HepG2 (cell line): Measurements from ENCODE around the gene DHRS12. TPM values are rescaled to one million over a fixed set of nuclear protein-coding genes. Genes with fewer than 3 reads are reported as not detected.

Experiments used
- ATAC-seq: fragments of 200-7000 bp; cut with Tn5 transposase; 3 replicates; pipeline ENCODE4 v1.9.1; 2020; ENCODE audit warnings: mild to moderate bottlenecking, moderate library complexity
- BruUV-seq: library from RNA; stranded (reverse); fragments of 400-500 nt; replicated peaks from 2 replicates; lab custom pipeline; 2021; lab: Mats Ljungman, UMichigan
- CTCF ChIA-PET: fragments of 300-600 bp; formaldehyde crosslinking; extraction: SDS; loops from one replicate; lab custom pipeline; 2021; ENCODE audit warnings: low total read pairs, inconsistent platforms, low intra/inter-chr PET ratio; lab: Yijun Ruan, JAX
- POLR2A ChIA-PET: fragments of 350-600 bp; sonication (Branson Sonifier 250); formaldehyde crosslinking; loops from one replicate; lab custom pipeline; 2020; ENCODE audit warnings: antibody characterized with exemption, inconsistent platforms; lab: Yijun Ruan, JAX
- DNase-seq: peaks from one replicate; pipeline ENCODE4 v3.0.0-alpha.2; 2015; ENCODE audit warnings: low spot score
- FAIRE-seq: peaks from 3 replicates; lab custom pipeline; 2011; peaks lifted over from hg19 to GRCh38; lab: Jason Lieb, UNC
- H2AFZ ChIP-seq: one replicate; pipeline ENCODE4 v1.6.1; 2011; ENCODE audit warnings: low read length, inconsistent platforms
- H3K27ac ChIP-seq: fragments of 300-600 bp; 3 replicates; pipeline ENCODE4 v1.8.0; 2011; ENCODE audit warnings: mixed run types, mild to moderate bottlenecking, mixed read lengths, low read length, inconsistent platforms; ENCODE audit not compliant: insufficient read depth; ENCODE audit errors: extremely low read length
- H3K27me3 ChIP-seq, 2 experiments: fragments of 200-600 bp in 1 of 2; 2 replicates in 1 of 2; 3 replicates in 1 of 2; pipeline versions ENCODE4 v1.6.0 to v1.8.0; 2011; ENCODE audit warnings: low read length in 2 of 2, mild to moderate bottlenecking in 2 of 2, moderate library complexity in 2 of 2, inconsistent platforms in 1 of 2; ENCODE audit not compliant: insufficient read depth in 2 of 2, control insufficient read depth in 1 of 2
- H3K36me3 ChIP-seq, 2 experiments: fragments of 200-600 bp in 1 of 2; replicated peaks in 1 of 2; 2 replicates in 1 of 2; 3 replicates in 1 of 2; pipeline versions ENCODE4 v1.5.1 to v1.8.0; 2011; ENCODE audit warnings: low read length in 2 of 2, inconsistent platforms in 1 of 2; ENCODE audit not compliant: insufficient read depth in 2 of 2, control insufficient read depth in 1 of 2
- H3K4me1 ChIP-seq: 2 replicates; pipeline ENCODE4 v1.5.1; 2012; ENCODE audit warnings: low read length, inconsistent platforms; ENCODE audit not compliant: insufficient read depth
- H3K4me2 ChIP-seq: 2 replicates; pipeline ENCODE4 v1.6.0; 2011; ENCODE audit warnings: low read depth, low read length, inconsistent platforms
- H3K4me3 ChIP-seq, 3 experiments: fragments of 200-600 bp in 1 of 3; sonication (generic), shearing (Covaris generic) in 1 of 3; replicated peaks in 1 of 3; 2 replicates each; pipeline ENCODE4 v1.5.1; 2011 to 2016; ENCODE audit warnings: low read length in 3 of 3, inconsistent platforms in 2 of 3, low read depth in 2 of 3, mild to moderate bottlenecking in 2 of 3, control low read depth in 1 of 3, mixed read lengths in 1 of 3; ENCODE audit not compliant: insufficient read depth in 1 of 3
- H3K79me2 ChIP-seq: one replicate; pipeline ENCODE4 v1.6.1; 2011; ENCODE audit warnings: low read length, inconsistent platforms; ENCODE audit not compliant: insufficient read depth
- H3K9ac ChIP-seq: 2 replicates; pipeline ENCODE4 v1.6.0; 2011; ENCODE audit warnings: mild to moderate bottlenecking, low read depth, low read length, inconsistent platforms; ENCODE audit not compliant: insufficient read depth
- H3K9me3 ChIP-seq: 2 replicates; pipeline ENCODE4 v1.5.1; 2012; ENCODE audit warnings: mild to moderate bottlenecking, low read length
- H4K20me1 ChIP-seq: 2 replicates; pipeline ENCODE4 v1.6.0; 2011; ENCODE audit warnings: inconsistent platforms, mild to moderate bottlenecking, low read length, moderate library complexity; ENCODE audit not compliant: insufficient read depth
- ARHGAP35 ChIP-seq: sonication (generic); formaldehyde crosslinking; IDR thresholded peaks from 2 replicates; pipeline ENCODE4 v1.9.0; 2022; ENCODE audit warnings: mild to moderate bottlenecking, inconsistent platforms, moderate library complexity, missing genetic modification reagents, borderline replicate concordance
- GATAD2A ChIP-seq: IDR thresholded peaks from 2 replicates; pipeline ENCODE4 v1.6.1; 2016
- MTA1 ChIP-seq: sonication (generic); formaldehyde crosslinking; IDR thresholded peaks from 2 replicates; pipeline ENCODE4 v1.4.0; 2020; ENCODE audit warnings: missing genetic modification reagents, mild to moderate bottlenecking, borderline replicate concordance
- NRL ChIP-seq: sonication (generic); formaldehyde crosslinking; IDR thresholded peaks from 2 replicates; pipeline ENCODE4 v1.5.0; 2020; ENCODE audit warnings: missing genetic modification reagents, mild to moderate bottlenecking, moderate library complexity, borderline replicate concordance
- SAP130 ChIP-seq: IDR thresholded peaks from 2 replicates; pipeline ENCODE4 v1.6.1; 2016; ENCODE audit warnings: low read depth
- SMAD9 ChIP-seq: sonication (generic); formaldehyde crosslinking; IDR thresholded peaks from 2 replicates; pipeline ENCODE4 v1.5.1; 2020; ENCODE audit warnings: mild to moderate bottlenecking, missing genetic modification reagents
- ZC3H13 ChIP-seq: sonication (generic); formaldehyde crosslinking; IDR thresholded peaks from 2 replicates; pipeline ENCODE4 v1.8.1; 2023; ENCODE audit warnings: mild to moderate bottlenecking, missing genetic modification reagents, moderate library complexity
- ZNF224 ChIP-seq: sonication (generic); formaldehyde crosslinking; IDR thresholded peaks from 2 replicates; pipeline ENCODE4 v1.5.0; 2020; ENCODE audit warnings: mild to moderate bottlenecking, missing genetic modification reagents
- ZNF230 ChIP-seq: sonication (generic); formaldehyde crosslinking; IDR thresholded peaks from 2 replicates; pipeline ENCODE4 v1.4.0; 2020; ENCODE audit warnings: mild to moderate bottlenecking, missing genetic modification reagents
- ZNF441 ChIP-seq: sonication (generic); formaldehyde crosslinking; IDR thresholded peaks from 2 replicates; pipeline ENCODE4 v1.7.0; 2021; ENCODE audit warnings: missing genetic modification reagents, borderline replicate concordance
- ZNF543 ChIP-seq: sonication (generic); formaldehyde crosslinking; IDR thresholded peaks from 2 replicates; pipeline ENCODE4 v1.4.0; 2020; ENCODE audit warnings: mild to moderate bottlenecking, missing genetic modification reagents
- ZNF558 ChIP-seq: sonication (generic); formaldehyde crosslinking; IDR thresholded peaks from 2 replicates; pipeline ENCODE4 v1.9.0; 2022; ENCODE audit warnings: mild to moderate bottlenecking, missing genetic modification reagents, borderline replicate concordance
- ZNF605 ChIP-seq: sonication (generic); formaldehyde crosslinking; IDR thresholded peaks from 2 replicates; pipeline ENCODE4 v1.8.0; 2022; ENCODE audit warnings: mild to moderate bottlenecking, missing genetic modification reagents
- ZSCAN22 ChIP-seq: sonication (generic); formaldehyde crosslinking; IDR thresholded peaks from 2 replicates; pipeline ENCODE4 v1.4.0; 2020; ENCODE audit warnings: mild to moderate bottlenecking, missing genetic modification reagents
- WGBS: methylation state at CpG from one replicate; pipeline ENCODE4 v1.1.6; 2017; ENCODE audit warnings: low lambda C conversion rate; 5-methylcytosine and 5-hydroxymethylcytosine counted together
- in situ Hi-C: cut with HindIII; loops from 2 replicates; pipeline ENCODE4 v1.10.0; 2017; ENCODE audit warnings: low pct_unique_long_range_greater_than_20kb; ENCODE audit not compliant: extremely low pct_ligation_motif_present
- intact Hi-C: fragments of 100-400 bp; cut with micrococcal nuclease; formaldehyde crosslinking; loops from one replicate; pipeline ENCODE4 v1.10.0; 2022; ENCODE audit not compliant: unreplicated experiment
- polyA plus RNA-seq, 8 experiments: library from polyadenylated mRNA; depleted of rRNA in 3 of 8; stranded (reverse) in 7 of 8; unstranded in 1 of 8; fragments of >200 nt; fragmentation: Illumina TruSeq in 4 of 8; extraction: Trizol in 4 of 8; gene quantifications; 2 replicates each; pipeline versions ENCODE4 v1.2.1 to v1.2.3, GENCODE V29; 2011 to 2016; ENCODE audit warnings: low read depth in 4 of 8, missing spikeins in 1 of 8, mixed read lengths in 1 of 8; ENCODE audit not compliant: insufficient read depth in 1 of 8
- total RNA-seq, 5 experiments: library from RNA; depleted of rRNA; stranded (reverse); fragments of >200 nt; fragmentation: Illumina TruSeq; extraction: Trizol; gene quantifications; 2 replicates each; pipeline ENCODE4 v1.2.3, GENCODE V29; 2016; ENCODE audit warnings: low read depth in 1 of 5
- TF ChIP-seq, protein P1 (sequence below): sonication (generic); formaldehyde crosslinking; IDR thresholded peaks from 2 replicates; pipeline ENCODE4 v1.5.0; 2020; ENCODE audit warnings: missing genetic modification reagents

Gene DHRS12
- total and polyA plus RNA-seq, 2 of the 13 experiments (the other 11 are each of a cell fraction or from before 2014, with no cell fraction given): 7.2 to 8.4 TPM

DNA sequence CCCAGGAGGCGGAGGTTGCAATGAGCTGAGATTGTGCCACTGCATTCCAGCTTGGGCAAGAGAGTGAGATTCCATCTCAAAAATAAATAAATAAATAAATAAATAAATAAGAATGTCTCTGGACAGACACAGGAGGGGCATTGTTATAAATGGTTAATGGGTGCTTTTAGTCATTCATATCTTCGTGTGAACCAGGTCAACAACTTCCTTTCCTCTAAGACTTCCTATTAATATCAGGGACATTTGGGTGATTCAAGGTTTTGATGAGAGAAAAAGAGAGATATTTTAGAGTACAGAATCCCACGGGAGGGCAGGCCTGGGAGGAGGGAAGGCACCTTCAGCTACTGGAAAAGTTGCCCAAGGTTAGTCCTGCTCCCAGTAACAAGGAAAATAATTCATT, 23.9 kb downstream of the DHRS12 start:
- H3K4me1 ChIP-seq: peaks cover 19% of the 10 kb centered on the region
- H3K4me3 ChIP-seq: no peak overlapping the region
- DNase-seq (no peak), FAIRE-seq (no peak), ATAC-seq (no peak)
- no peak overlapping the region for H3K4me2 ChIP-seq
- CTCF ChIA-PET: no interaction called here
- POLR2A ChIA-PET: no interaction called here
- H3K36me3 ChIP-seq: no peaks in the 10 kb centered on the region
- no peaks in the 10 kb centered on the region for H3K79me2 ChIP-seq
- in situ Hi-C loops: no loop called here
- no peaks in the 10 kb centered on the region for H4K20me1 ChIP-seq
- no peak overlapping the region for H3K9ac ChIP-seq
- no peak overlapping the region for H3K27ac ChIP-seq
- intact Hi-C loops: loop anchor here (5.0 kb wide), 1 partner anchor 343 kb away; no protein-coding TSS in a partner anchor
- H3K9me3 ChIP-seq: no peaks in the 10 kb centered on the region
- no TSS peak for BruUV-seq
- no peak overlapping the region for H2AFZ ChIP-seq
- no peaks in the 10 kb centered on the region for H3K27me3 ChIP-seq
- 85% methylated on average over 3 of the region's 3 CpGs for WGBS
- no peak for TF ChIP-seq ZNF543
- TF ChIP-seq SAP130: no peak
- TF ChIP-seq ARHGAP35 (CRISPR knock-in tag): no peak
- TF ChIP-seq NRL: no peak
- no peak for TF ChIP-seq ZNF605 (CRISPR knock-in tag)

DNA sequence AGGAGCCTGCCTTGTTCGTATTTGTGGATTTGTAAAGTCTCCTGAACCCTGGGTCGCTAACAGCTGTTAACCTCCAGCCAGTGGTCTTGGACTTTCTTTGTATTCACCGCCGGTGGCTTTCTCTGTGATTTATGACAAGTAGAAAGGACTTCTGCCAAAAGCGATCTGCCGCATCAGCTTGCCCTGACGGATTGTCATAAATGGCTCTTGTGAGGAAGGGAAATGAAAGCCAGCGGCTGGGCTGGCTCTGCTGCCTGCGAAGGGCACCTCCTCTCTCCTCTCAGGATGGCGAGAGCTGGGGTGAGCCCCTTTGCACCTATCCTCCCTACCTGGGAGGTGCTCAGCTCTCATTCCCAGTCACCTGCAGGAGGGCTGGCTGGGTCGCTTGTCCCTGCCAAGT, 25.6 kb downstream of the DHRS12 start:
- ATAC-seq (no peak), FAIRE-seq (no peak), DNase-seq (no peak)
- BruUV-seq: no TSS peak
- no peak overlapping the region for H3K4me3 ChIP-seq
- H4K20me1 ChIP-seq: no peaks in the 10 kb centered on the region
- no peak overlapping the region for H3K9ac ChIP-seq
- ChIA-PET POLR2A (interaction anchor here (1.2 kb wide), 1 partner anchor 325 kb away, joined by 3 read pairs; no protein-coding TSS in a partner anchor), CTCF (no interaction called here)
- no peaks in the 10 kb centered on the region for H3K79me2 ChIP-seq
- no peaks in the 10 kb centered on the region for H3K9me3 ChIP-seq
- intact Hi-C loops: no loop called here
- H3K4me2 ChIP-seq: no peak overlapping the region
- in situ Hi-C loops: no loop called here
- no peaks in the 10 kb centered on the region for H3K27me3 ChIP-seq
- TF ChIP-seq ZNF224 (CRISPR knock-in tag): no peak
- no peak for TF ChIP-seq ZNF441 (CRISPR knock-in tag)
- TF ChIP-seq ZNF558: no peak
- TF ChIP-seq, protein P1, sequence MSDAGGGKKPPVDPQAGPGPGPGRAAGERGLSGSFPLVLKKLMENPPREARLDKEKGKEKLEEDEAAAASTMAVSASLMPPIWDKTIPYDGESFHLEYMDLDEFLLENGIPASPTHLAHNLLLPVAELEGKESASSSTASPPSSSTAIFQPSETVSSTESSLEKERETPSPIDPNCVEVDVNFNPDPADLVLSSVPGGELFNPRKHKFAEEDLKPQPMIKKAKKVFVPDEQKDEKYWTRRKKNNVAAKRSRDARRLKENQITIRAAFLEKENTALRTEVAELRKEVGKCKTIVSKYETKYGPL: no peak
- TF ChIP-seq ZSCAN22 (CRISPR knock-in tag): no peak
- TF ChIP-seq ZC3H13 (CRISPR knock-in tag): no peak
- no peak for TF ChIP-seq MTA1 (CRISPR knock-in tag)
- TF ChIP-seq GATAD2A: no peak
- TF ChIP-seq SMAD9 (CRISPR knock-in tag): no peak
- TF ChIP-seq ZNF230 (CRISPR knock-in tag): no peak
- H3K36me3 ChIP-seq: no peaks in the 10 kb centered on the region
- H2AFZ ChIP-seq: no peak overlapping the region
- peaks cover 19% of the 10 kb centered on the region for H3K4me1 ChIP-seq
- no peak overlapping the region for H3K27ac ChIP-seq
- WGBS: 91% methylated on average over 9 of the region's 11 CpGs
